ENCODE data around the gene XKR7. TPM values are rescaled to one million over a fixed set of nuclear protein-coding genes. Genes with fewer than 3 reads are reported as not detected.

XKR7 gene
- total and polyA plus RNA-seq, 5 experiments from 2014 or later: not detected

GRCh38 chr20:32010666-32011065 is 42.7 kb downstream of the XKR7 start:
- Mint-ChIP-seq H3K4me1 (peaks cover 0 to 3% (median 2%) of the 10 kb centered on the region in 4 donors), H3K27ac (no peak overlapping the region), H3K27me3 (peaks cover 11 to 40% (median 24%) of the 10 kb centered on the region in 5 donors), H3K4me3 (no peak overlapping the region), H3K9me3 (no peaks in the 10 kb centered on the region), H3K36me3 (no peaks in the 10 kb centered on the region)
- no peak for DNase-seq
- POLR2A ChIA-PET: no interaction called here
- no peak for ATAC-seq

- Mint-ChIP-seq H3K27ac (no peak overlapping the region), H3K9me3 (no peaks in the 10 kb centered on the region), H3K4me3 (no peak overlapping the region), H3K27me3 (peaks cover 14 to 53% (median 34%) of the 10 kb centered on the region in 5 donors), H3K4me1 (peaks cover 0 to 3% (median 2%) of the 10 kb centered on the region in 4 donors), H3K36me3 (no peaks in the 10 kb centered on the region)
- ATAC-seq: no peak
- POLR2A ChIA-PET: no interaction called here
- no peak for DNase-seq
Observed at GRCh38 chr20:32012159-32012688, 44.3 kb downstream of the XKR7 start.

- Mint-ChIP-seq H3K9me3 (no peaks in the 10 kb centered on the region), H3K27ac (no peak overlapping the region), H3K36me3 (no peaks in the 10 kb centered on the region), H3K4me3 (no peak overlapping the region), H3K4me1 (peaks cover 4 to 9% (median 8%) of the 10 kb centered on the region in 4 donors), H3K27me3 (peaks cover 20 to 53% (median 37%) of the 10 kb centered on the region in 5 donors)
- POLR2A ChIA-PET: no interaction called here
- ATAC-seq: no peak
- no peak for DNase-seq
Observed at GRCh38 chr20:32013326-32013725, 45.4 kb downstream of the XKR7 start.

GRCh38 chr20:32017711-32018251 is 49.8 kb downstream of the XKR7 start:
- DNase-seq (peak in 8 of 10 donors; percentile 13 to 51 (median 46)), ATAC-seq (peak; percentile 66 to 82)
- Mint-ChIP-seq H3K4me1 (peaks cover 13 to 27% (median 22%) of the 10 kb centered on the region in 4 donors), H3K27ac (peak overlapping the region in 1 of 10 donors; percentile 34), H3K27me3 (peaks cover 37 to 81% (median 60%) of the 10 kb centered on the region in 5 donors), H3K9me3 (peaks cover 0 to 2% (median 0%) of the 10 kb centered on the region in 9 donors), H3K4me3 (peak overlapping the region; percentile 64 to 94 (median 80)), H3K36me3 (peaks cover 0 to 3% (median 0%) of the 10 kb centered on the region in 3 donors)
- POLR2A ChIA-PET: no interaction called here

GRCh38 chr20:32018269-32019155 is 50.6 kb downstream of the XKR7 start:
- Mint-ChIP-seq H3K4me1 (peaks cover 13 to 27% (median 22%) of the 10 kb centered on the region in 4 donors), H3K27ac (peak overlapping the region in 1 of 10 donors; percentile 59), H3K4me3 (peak overlapping the region; percentile 71 to 94 (median 83)), H3K9me3 (peaks cover 0 to 2% (median 0%) of the 10 kb centered on the region in 9 donors), H3K36me3 (peaks cover 0 to 3% (median 0%) of the 10 kb centered on the region in 3 donors), H3K27me3 (peaks cover 42 to 88% (median 66%) of the 10 kb centered on the region in 5 donors)
- DNase-seq: peak in 8 of 10 donors; percentile 9 to 49 (median 44)
- peak; percentile 56 to 71 for ATAC-seq
- POLR2A ChIA-PET: no interaction called here

- POLR2A ChIA-PET: no interaction called here
- ATAC-seq: peak in 1 of 2 donors; percentile 15
- Mint-ChIP-seq H3K9me3 (peaks cover 0 to 2% (median 0%) of the 10 kb centered on the region in 9 donors), H3K4me1 (peaks cover 13 to 27% (median 22%) of the 10 kb centered on the region in 4 donors), H3K27ac (no peak overlapping the region), H3K27me3 (peaks cover 42 to 93% (median 69%) of the 10 kb centered on the region in 5 donors), H3K36me3 (peaks cover 0 to 3% (median 0%) of the 10 kb centered on the region in 3 donors), H3K4me3 (peak overlapping the region; percentile 74 to 96 (median 86))
- DNase-seq: no peak
Observed at GRCh38 chr20:32019156-32019510, 51.2 kb downstream of the XKR7 start.

GRCh38 chr20:32019563-32020463 is 51.9 kb downstream of the XKR7 start:
- Mint-ChIP-seq H3K27me3 (peaks cover 42 to 95% (median 71%) of the 10 kb centered on the region in 5 donors), H3K27ac (peak overlapping the region in 3 of 10 donors; percentile 4 to 57 (median 27)), H3K9me3 (peaks cover 0 to 2% (median 0%) of the 10 kb centered on the region in 9 donors), H3K36me3 (peaks cover 0 to 3% (median 0%) of the 10 kb centered on the region in 3 donors), H3K4me1 (peaks cover 13 to 27% (median 22%) of the 10 kb centered on the region in 4 donors), H3K4me3 (peak overlapping the region; percentile 74 to 96 (median 86))
- ATAC-seq: peak in 1 of 2 donors; percentile 18
- DNase-seq: peak in 1 of 10 donors; percentile 10
- POLR2A ChIA-PET: no interaction called here

GRCh38 chr20:32021091-32021490 is 53.1 kb downstream of the XKR7 start:
- Mint-ChIP-seq H3K4me3 (peak overlapping the region in 3 of 10 donors; percentile 1 to 34 (median 3)), H3K9me3 (peaks cover 0 to 2% (median 0%) of the 10 kb centered on the region in 9 donors), H3K36me3 (peaks cover 0 to 3% (median 0%) of the 10 kb centered on the region in 3 donors), H3K27me3 (peaks cover 37 to 95% (median 65%) of the 10 kb centered on the region in 5 donors), H3K4me1 (peaks cover 13 to 27% (median 22%) of the 10 kb centered on the region in 4 donors), H3K27ac (no peak overlapping the region)
- no peak for DNase-seq
- POLR2A ChIA-PET: no interaction called here
- ATAC-seq: no peak

- no peak for DNase-seq
- H3K27ac Mint-ChIP-seq: peak overlapping the region in 1 of 10 donors; percentile 69
- H3K4me1 Mint-ChIP-seq: peaks cover 6 to 8% (median 7%) of the 10 kb centered on the region in 4 donors
- H3K36me3 Mint-ChIP-seq: no peaks in the 10 kb centered on the region
- H3K9me3 Mint-ChIP-seq: peaks cover 0 to 1% (median 0%) of the 10 kb centered on the region in 9 donors
- no peak overlapping the region for H3K4me3 Mint-ChIP-seq
- H3K27me3 Mint-ChIP-seq: peaks cover 23 to 87% (median 52%) of the 10 kb centered on the region in 5 donors
- no peak for ATAC-seq
- POLR2A ChIA-PET: no interaction called here
Observed at GRCh38 chr20:32024683-32025295, 56.8 kb downstream of the XKR7 start.

- Mint-ChIP-seq H3K4me3 (no peak overlapping the region), H3K27me3 (peaks cover 9 to 76% (median 35%) of the 10 kb centered on the region in 5 donors), H3K27ac (no peak overlapping the region), H3K9me3 (peaks cover 0 to under 1% (median 0%) of the 10 kb centered on the region in 9 donors), H3K4me1 (no peaks in the 10 kb centered on the region), H3K36me3 (no peaks in the 10 kb centered on the region)
- POLR2A ChIA-PET: no interaction called here
- no peak for DNase-seq
- ATAC-seq: no peak
Observed at GRCh38 chr20:32027643-32028042, 59.7 kb downstream of the XKR7 start.

- no peak overlapping the region for H3K4me3 Mint-ChIP-seq
- DNase-seq (no peak), ATAC-seq (no peak)
- no peak overlapping the region for H3K27ac Mint-ChIP-seq
- no peaks in the 10 kb centered on the region for H3K9me3 Mint-ChIP-seq
- POLR2A ChIA-PET: no interaction called here
- peaks cover 4 to 76% (median 25%) of the 10 kb centered on the region in 5 donors for H3K27me3 Mint-ChIP-seq
- no peaks in the 10 kb centered on the region for H3K4me1 Mint-ChIP-seq
- H3K36me3 Mint-ChIP-seq: peaks cover 0 to 3% (median 0%) of the 10 kb centered on the region in 3 donors
Observed at GRCh38 chr20:32028647-32029372, 60.9 kb downstream of the XKR7 start.

Measured in naive thymus-derived CD8-positive, alpha-beta T cell (primary cell).